HG02571 (cell line): ENCODE results near the gene FOXD2.

ENCODE experiments used
- ATAC-seq: cut with Tn5 transposase; IDR thresholded peaks from one replicate; pipeline ENCODE4 v1.9.1; 2021; ENCODE audit warnings: mild to moderate bottlenecking, moderate library complexity; ENCODE audit not compliant: unreplicated experiment

Gene FOXD2

GRCh38 chr1:47459253-47459788, 21.5 kb downstream of the FOXD2 start:
- ATAC-seq: no peak

GRCh38 chr1:47460040-47460439, 22.2 kb downstream of the FOXD2 start:
- ATAC-seq: no peak

- ATAC-seq: no peak
Measured at GRCh38 chr1:47460456-47460855, 22.6 kb downstream of the FOXD2 start.

- no peak for ATAC-seq
Measured at GRCh38 chr1:47465605-47466004, 27.8 kb downstream of the FOXD2 start.

- no peak for ATAC-seq
Measured at GRCh38 chr1:47468709-47469389, 31.0 kb downstream of the FOXD2 start.

- ATAC-seq: no peak
Measured at GRCh38 chr1:47469390-47469759, 31.5 kb downstream of the FOXD2 start.

- no peak for ATAC-seq
Measured at GRCh38 chr1:47469910-47470309, 32.1 kb downstream of the FOXD2 start.

GRCh38 chr1:47471163-47471562, 33.3 kb downstream of the FOXD2 start:
- no peak for ATAC-seq

GRCh38 chr1:47474278-47475193, 36.7 kb downstream of the FOXD2 start:
- ATAC-seq: no peak

GRCh38 chr1:47477595-47478080, 39.8 kb downstream of the FOXD2 start:
- ATAC-seq: no peak

GRCh38 chr1:47478090-47478489, 40.2 kb downstream of the FOXD2 start:
- ATAC-seq: no peak

- ATAC-seq: no peak
Measured at GRCh38 chr1:47479664-47480063, 41.8 kb downstream of the FOXD2 start.

- ATAC-seq: no peak
Measured at GRCh38 chr1:47481936-47482335, 44.1 kb downstream of the FOXD2 start.

GRCh38 chr1:47482786-47483185, 44.9 kb downstream of the FOXD2 start:
- ATAC-seq: no peak

- no peak for ATAC-seq
Measured at GRCh38 chr1:47483651-47484050, 45.8 kb downstream of the FOXD2 start.

- ATAC-seq: no peak
Measured at GRCh38 chr1:47485817-47486216, 48.0 kb downstream of the FOXD2 start.

GRCh38 chr1:47487332-47487731, 49.5 kb downstream of the FOXD2 start:
- ATAC-seq: no peak

- ATAC-seq: no peak
Measured at GRCh38 chr1:47487850-47488450, 50.1 kb downstream of the FOXD2 start.
